Astrocyte (in vitro differentiated cells and primary cell): ENCODE data around the gene MARCHF10.

Source experiments
- CTCF ChIP-seq: IDR thresholded peaks from 2 replicates; pipeline ENCODE4 v1.5.1; 2011; ENCODE audit warnings: low read depth, mild to moderate bottlenecking, inconsistent platforms, low read length, moderate library complexity; ENCODE audit not compliant: insufficient read depth
- EZH2 ChIP-seq: IDR thresholded peaks from 2 replicates; pipeline ENCODE4 v1.6.1; 2012; ENCODE audit warnings: mild to moderate bottlenecking, low read length, inconsistent platforms; ENCODE audit not compliant: insufficient read depth

DNA sequence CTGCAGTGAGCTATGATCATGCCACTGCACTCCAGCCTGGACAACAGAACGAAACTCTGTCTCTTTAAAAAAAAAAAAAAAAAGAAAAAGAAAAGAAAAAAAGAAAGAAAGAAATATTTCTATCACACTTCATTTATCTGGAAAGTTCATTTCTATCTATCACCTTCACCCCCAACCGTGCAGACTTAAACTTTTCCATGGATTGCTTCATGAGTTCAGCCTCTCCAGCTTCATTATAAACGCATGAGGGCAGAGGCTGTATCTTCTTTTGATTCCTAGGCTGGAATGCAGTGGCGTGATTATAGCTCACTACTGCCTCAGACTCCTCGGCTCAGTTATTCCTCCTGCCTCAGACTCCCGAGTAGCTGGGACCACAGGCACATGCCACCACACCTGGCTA is 152.5 kb downstream of the MARCHF10 start:
- no peak for TF ChIP-seq CTCF
- no peak for TF ChIP-seq EZH2
